Measurements from ENCODE around the gene SEZ6.

SEZ6 gene

DNA sequence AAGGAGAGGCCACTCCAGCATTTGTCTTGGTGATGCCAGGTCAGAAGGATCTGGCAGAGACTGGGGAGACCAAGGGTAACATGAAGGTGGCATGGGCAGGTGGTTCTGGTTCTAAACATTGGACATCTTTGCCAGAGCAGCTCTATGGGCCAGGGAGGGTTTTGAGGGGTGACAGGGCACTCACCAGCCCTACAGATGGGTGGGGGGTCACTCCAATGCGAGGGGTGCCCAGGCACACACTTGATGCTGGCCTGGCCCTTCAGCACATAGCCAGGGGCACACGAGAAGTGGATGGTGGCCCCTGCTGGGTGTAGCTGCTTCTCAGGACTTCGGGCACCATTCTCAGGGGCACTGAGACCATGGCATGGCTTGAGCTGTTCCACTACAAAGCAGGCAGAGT is 49.0 kb downstream of the SEZ6 start:
- Histone ChIP-seq H3K9me2 (replicated peaks; ENCODE audit: insufficient read depth, low read length) (no peaks in the 10 kb centered on the region), H3K9ac (ENCODE audit: low read length) (no peak overlapping the region), H3K27me3 (replicated peaks; ENCODE audit: insufficient read depth, low read length) (no peaks in the 10 kb centered on the region), H3K4me2 (ENCODE audit: low read depth, low read length) (no peak overlapping the region), H3F3A (ENCODE audit: insufficient read depth, low read length) (peaks cover 12% of the 10 kb centered on the region), H4K20me1 (ENCODE audit: insufficient read depth, low read length) (no peaks in the 10 kb centered on the region), H3K4me3 (ENCODE audit: low read length) (no peak overlapping the region), H3K36me3 (replicated peaks; ENCODE audit: insufficient read depth, low read length) (no peaks in the 10 kb centered on the region), H3K27ac (ENCODE audit: low read length) (no peak overlapping the region), H3K79me2 (ENCODE audit: low read length) (no peaks in the 10 kb centered on the region), H2AFZ (ENCODE audit: low read length) (no peak overlapping the region), H3K9me3 (replicated peaks; ENCODE audit: insufficient read depth, low read length) (no peaks in the 10 kb centered on the region), H3K4me1 (ENCODE audit: low read length) (peaks cover 9% of the 10 kb centered on the region)
- DNase-seq = no peak
- TF ChIP-seq EZH2phosphoT487 (IDR thresholded peaks at IDR 0.05; ENCODE audit: low read length) (no peak), EZH2 (optimal IDR thresholded peaks at IDR 0.05; ENCODE audit: low read depth, low read length) (no peak)
- TF ChIP-seq, protein P1, sequence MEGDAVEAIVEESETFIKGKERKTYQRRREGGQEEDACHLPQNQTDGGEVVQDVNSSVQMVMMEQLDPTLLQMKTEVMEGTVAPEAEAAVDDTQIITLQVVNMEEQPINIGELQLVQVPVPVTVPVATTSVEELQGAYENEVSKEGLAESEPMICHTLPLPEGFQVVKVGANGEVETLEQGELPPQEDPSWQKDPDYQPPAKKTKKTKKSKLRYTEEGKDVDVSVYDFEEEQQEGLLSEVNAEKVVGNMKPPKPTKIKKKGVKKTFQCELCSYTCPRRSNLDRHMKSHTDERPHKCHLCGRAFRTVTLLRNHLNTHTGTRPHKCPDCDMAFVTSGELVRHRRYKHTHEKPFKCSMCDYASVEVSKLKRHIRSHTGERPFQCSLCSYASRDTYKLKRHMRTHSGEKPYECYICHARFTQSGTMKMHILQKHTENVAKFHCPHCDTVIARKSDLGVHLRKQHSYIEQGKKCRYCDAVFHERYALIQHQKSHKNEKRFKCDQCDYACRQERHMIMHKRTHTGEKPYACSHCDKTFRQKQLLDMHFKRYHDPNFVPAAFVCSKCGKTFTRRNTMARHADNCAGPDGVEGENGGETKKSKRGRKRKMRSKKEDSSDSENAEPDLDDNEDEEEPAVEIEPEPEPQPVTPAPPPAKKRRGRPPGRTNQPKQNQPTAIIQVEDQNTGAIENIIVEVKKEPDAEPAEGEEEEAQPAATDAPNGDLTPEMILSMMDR (IDR thresholded peaks at IDR 0.05; ENCODE audit: low read length) = no peak

DNA sequence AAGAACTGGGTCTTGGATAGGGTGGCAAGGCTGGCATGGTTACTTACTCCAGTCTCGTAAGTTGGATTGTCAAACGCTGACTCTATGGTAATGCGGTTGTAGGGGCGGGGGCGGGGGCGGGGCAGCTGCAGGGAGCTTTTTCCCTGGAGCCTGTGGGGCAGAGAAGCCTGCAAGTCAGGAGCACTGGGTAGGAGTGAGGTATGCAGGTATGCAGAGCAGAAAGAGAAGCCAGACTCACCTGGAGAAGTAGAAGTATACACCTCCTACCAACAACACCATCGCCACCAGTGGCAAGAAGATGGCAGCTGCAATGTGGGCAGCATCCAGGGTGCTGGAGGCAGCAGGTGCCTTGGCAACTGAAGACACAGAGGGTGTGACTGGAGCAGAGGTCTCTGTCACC is 49.7 kb downstream of the SEZ6 start:
- H3K9me2 ChIP-seq (replicated peaks; ENCODE audit: insufficient read depth, low read length) = no peaks in the 10 kb centered on the region
- no peaks in the 10 kb centered on the region for H3K9me3 ChIP-seq (replicated peaks; ENCODE audit: insufficient read depth, low read length)
- no peak overlapping the region for H2AFZ ChIP-seq (ENCODE audit: low read length)
- TF ChIP-seq, protein P1 (IDR thresholded peaks at IDR 0.05; ENCODE audit: low read length) = no peak
- TF ChIP-seq EZH2phosphoT487 (IDR thresholded peaks at IDR 0.05; ENCODE audit: low read length) = no peak
- TF ChIP-seq EZH2 (optimal IDR thresholded peaks at IDR 0.05; ENCODE audit: low read depth, low read length) = no peak
- DNase-seq = no peak
- H3K4me1 ChIP-seq (ENCODE audit: low read length) = peaks cover 9% of the 10 kb centered on the region
- no peaks in the 10 kb centered on the region for H4K20me1 ChIP-seq (ENCODE audit: insufficient read depth, low read length)
- H3K27ac ChIP-seq (ENCODE audit: low read length) = no peak overlapping the region
- H3K36me3 ChIP-seq (replicated peaks; ENCODE audit: insufficient read depth, low read length) = no peaks in the 10 kb centered on the region
- H3K9ac ChIP-seq (ENCODE audit: low read length) = no peak overlapping the region
- H3K4me2 ChIP-seq (ENCODE audit: low read depth, low read length) = no peak overlapping the region
- peaks cover 14% of the 10 kb centered on the region for H3F3A ChIP-seq (ENCODE audit: insufficient read depth, low read length)
- no peak overlapping the region for H3K4me3 ChIP-seq (ENCODE audit: low read length)
- H3K79me2 ChIP-seq (ENCODE audit: low read length) = peaks cover under 1% of the 10 kb centered on the region
- no peaks in the 10 kb centered on the region for H3K27me3 ChIP-seq (replicated peaks; ENCODE audit: insufficient read depth, low read length)

DNA sequence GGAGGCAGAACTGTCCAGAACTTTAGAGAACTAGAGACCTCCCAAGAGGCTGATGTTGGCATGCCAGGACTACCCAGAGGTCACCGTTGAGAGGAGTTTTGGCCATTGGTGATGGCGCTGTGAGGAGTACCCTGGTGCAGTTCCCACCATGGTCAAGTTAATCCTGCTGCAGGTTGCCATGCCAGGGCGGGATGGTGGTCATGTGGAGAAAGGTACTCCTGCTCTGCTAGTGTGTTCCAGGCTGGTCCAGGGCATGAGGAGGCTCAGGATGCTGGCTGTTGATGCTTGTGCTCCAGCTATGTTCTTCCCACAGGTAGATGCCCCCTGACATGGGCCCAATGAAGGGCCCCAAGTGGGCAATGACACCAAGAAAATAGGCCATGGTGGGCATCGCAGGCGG is 50.4 kb downstream of the SEZ6 start:
- no peaks in the 10 kb centered on the region for H4K20me1 ChIP-seq (ENCODE audit: insufficient read depth, low read length)
- peaks cover 9% of the 10 kb centered on the region for H3K4me1 ChIP-seq (ENCODE audit: low read length)
- no peaks in the 10 kb centered on the region for H3K36me3 ChIP-seq (replicated peaks; ENCODE audit: insufficient read depth, low read length)
- peaks cover 18% of the 10 kb centered on the region for H3F3A ChIP-seq (ENCODE audit: insufficient read depth, low read length)
- H3K9me2 ChIP-seq (replicated peaks; ENCODE audit: insufficient read depth, low read length) = no peaks in the 10 kb centered on the region
- H3K4me2 ChIP-seq (ENCODE audit: low read depth, low read length) = no peak overlapping the region
- H3K4me3 ChIP-seq (ENCODE audit: low read length) = no peak overlapping the region
- H3K9me3 ChIP-seq (replicated peaks; ENCODE audit: insufficient read depth, low read length) = no peaks in the 10 kb centered on the region
- no peak overlapping the region for H3K9ac ChIP-seq (ENCODE audit: low read length)
- H3K79me2 ChIP-seq (ENCODE audit: low read length) = peaks cover 8% of the 10 kb centered on the region
- H3K27me3 ChIP-seq (replicated peaks; ENCODE audit: insufficient read depth, low read length) = no peaks in the 10 kb centered on the region
- no peak for DNase-seq
- no peak overlapping the region for H3K27ac ChIP-seq (ENCODE audit: low read length)
- no peak overlapping the region for H2AFZ ChIP-seq (ENCODE audit: low read length)
- TF ChIP-seq EZH2phosphoT487 (IDR thresholded peaks at IDR 0.05; ENCODE audit: low read length) (no peak), EZH2 (optimal IDR thresholded peaks at IDR 0.05; ENCODE audit: low read depth, low read length) (no peak)
- TF ChIP-seq, protein P1 (IDR thresholded peaks at IDR 0.05; ENCODE audit: low read length) = no peak

All from MM.1S (cell line).